Fibroblast of lung (primary cell): ENCODE measurements around the gene SLC25A51.

Experiments used
- EZH2 ChIP-seq: IDR thresholded peaks from 2 replicates; pipeline ENCODE4 v1.5.1; 2012; ENCODE audit warnings: low read length, control low read depth, mild to moderate bottlenecking; ENCODE audit errors: missing control alignments
- TF ChIP-seq, protein P1 (sequence below), 2 donors: IDR thresholded peaks in 1 of 2; conservative IDR thresholded peaks in 1 of 2; 1 replicate in 1 of 2; 2 replicates in 1 of 2; pipeline ENCODE4 v1.5.1; 2011 to 2012; ENCODE audit warnings: low read length in 2 of 2, control low read depth in 1 of 2, inconsistent platforms in 1 of 2, low read depth in 1 of 2, mild to moderate bottlenecking in 1 of 2

DNA sequence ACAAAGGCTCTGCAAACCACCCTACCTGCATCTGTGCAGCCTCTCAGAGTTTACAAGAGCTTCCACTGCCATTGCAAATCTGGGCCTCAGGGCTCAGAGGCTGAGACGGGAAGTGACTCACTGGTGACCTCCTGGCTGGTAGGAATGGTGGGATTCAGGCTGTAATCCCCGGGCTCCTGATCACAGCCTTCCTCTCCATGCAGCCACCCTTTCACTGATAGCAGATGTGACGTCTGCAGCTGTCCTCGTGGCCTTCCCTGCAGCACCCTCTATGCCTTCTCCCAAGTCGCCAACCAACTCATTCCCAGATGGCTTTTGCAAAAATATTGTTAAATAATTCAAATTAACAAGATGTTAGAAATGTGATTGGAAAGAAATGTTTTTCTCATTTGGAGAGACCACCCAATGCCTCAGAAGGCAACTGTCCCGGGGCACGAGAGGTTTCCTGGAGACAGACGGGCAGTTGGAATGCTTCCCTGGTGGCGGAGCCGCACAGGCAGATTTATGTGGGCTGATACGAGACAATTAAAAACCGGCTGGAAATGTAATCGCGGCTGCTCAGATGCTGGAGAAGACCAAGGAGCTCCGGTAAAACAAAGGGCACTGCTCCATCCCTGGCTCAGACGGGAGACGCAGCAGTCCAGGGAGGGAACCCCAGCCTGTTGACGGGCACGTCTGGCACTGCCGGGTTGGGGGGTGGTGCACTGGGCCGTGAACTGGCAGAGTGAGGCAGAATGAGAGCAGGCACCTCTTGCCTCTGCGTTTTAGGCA, 34.4 kb upstream of the SLC25A51 start:
- TF ChIP-seq, protein P1, sequence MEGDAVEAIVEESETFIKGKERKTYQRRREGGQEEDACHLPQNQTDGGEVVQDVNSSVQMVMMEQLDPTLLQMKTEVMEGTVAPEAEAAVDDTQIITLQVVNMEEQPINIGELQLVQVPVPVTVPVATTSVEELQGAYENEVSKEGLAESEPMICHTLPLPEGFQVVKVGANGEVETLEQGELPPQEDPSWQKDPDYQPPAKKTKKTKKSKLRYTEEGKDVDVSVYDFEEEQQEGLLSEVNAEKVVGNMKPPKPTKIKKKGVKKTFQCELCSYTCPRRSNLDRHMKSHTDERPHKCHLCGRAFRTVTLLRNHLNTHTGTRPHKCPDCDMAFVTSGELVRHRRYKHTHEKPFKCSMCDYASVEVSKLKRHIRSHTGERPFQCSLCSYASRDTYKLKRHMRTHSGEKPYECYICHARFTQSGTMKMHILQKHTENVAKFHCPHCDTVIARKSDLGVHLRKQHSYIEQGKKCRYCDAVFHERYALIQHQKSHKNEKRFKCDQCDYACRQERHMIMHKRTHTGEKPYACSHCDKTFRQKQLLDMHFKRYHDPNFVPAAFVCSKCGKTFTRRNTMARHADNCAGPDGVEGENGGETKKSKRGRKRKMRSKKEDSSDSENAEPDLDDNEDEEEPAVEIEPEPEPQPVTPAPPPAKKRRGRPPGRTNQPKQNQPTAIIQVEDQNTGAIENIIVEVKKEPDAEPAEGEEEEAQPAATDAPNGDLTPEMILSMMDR (conservative IDR thresholded peaks at IDR 0.05 in 1 of 2, IDR thresholded peaks at IDR 0.05 in 1 of 2; ENCODE audit: low read depth in 1 of 2, low read length in 2 of 2): no peak
- TF ChIP-seq EZH2: no peak
